Endothelial cell of umbilical vein (primary cell): Measurements from ENCODE around the gene MLNR.

Source experiments
- MYC ChIP-seq: IDR thresholded peaks from one replicate; pipeline ENCODE4 v1.6.1; 2011; ENCODE audit warnings: mild to moderate bottlenecking, low read depth, low read length
- TF ChIP-seq, protein P1 (sequence below), 2 donors: IDR thresholded peaks; 1 replicate in 1 of 2; 2 replicates in 1 of 2; pipeline ENCODE4 v1.5.1; 2011; ENCODE audit warnings: low read length in 2 of 2, mild to moderate bottlenecking in 2 of 2, moderate library complexity in 2 of 2, control low read depth in 1 of 2, inconsistent platforms in 1 of 2, low read depth in 1 of 2; ENCODE audit not compliant: insufficient read depth in 1 of 2; ENCODE audit errors: extremely low read depth in 1 of 2

DNA sequence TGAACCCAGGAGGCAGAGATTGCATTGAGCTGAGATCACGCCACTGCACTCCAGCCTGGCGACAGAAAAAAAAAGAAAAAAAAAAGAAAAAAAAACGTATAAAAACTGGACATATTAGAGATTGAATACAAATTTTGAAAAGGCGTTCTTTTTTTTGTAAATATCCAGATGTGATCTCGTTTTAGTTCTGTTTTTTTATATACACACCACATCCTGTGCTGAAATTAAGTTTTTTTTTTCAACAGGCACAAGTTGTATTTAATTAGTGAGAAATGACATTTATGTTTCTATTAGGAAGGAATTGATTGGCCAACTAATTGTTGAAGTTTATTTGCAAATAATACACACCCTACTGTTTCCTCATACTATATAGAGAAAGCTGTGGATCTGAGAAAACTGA, 31.2 kb downstream of the MLNR start:
- TF ChIP-seq, protein P1, sequence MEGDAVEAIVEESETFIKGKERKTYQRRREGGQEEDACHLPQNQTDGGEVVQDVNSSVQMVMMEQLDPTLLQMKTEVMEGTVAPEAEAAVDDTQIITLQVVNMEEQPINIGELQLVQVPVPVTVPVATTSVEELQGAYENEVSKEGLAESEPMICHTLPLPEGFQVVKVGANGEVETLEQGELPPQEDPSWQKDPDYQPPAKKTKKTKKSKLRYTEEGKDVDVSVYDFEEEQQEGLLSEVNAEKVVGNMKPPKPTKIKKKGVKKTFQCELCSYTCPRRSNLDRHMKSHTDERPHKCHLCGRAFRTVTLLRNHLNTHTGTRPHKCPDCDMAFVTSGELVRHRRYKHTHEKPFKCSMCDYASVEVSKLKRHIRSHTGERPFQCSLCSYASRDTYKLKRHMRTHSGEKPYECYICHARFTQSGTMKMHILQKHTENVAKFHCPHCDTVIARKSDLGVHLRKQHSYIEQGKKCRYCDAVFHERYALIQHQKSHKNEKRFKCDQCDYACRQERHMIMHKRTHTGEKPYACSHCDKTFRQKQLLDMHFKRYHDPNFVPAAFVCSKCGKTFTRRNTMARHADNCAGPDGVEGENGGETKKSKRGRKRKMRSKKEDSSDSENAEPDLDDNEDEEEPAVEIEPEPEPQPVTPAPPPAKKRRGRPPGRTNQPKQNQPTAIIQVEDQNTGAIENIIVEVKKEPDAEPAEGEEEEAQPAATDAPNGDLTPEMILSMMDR (IDR thresholded peaks at IDR 0.05; ENCODE audit: extremely low read depth in 1 of 2, insufficient read depth in 1 of 2, low read depth in 1 of 2, low read length in 2 of 2) = no peak
- no peak for TF ChIP-seq MYC
